Measurements from ENCODE around the gene ATP2C1.

ATP2C1 gene

GRCh38 chr3:131004603-131005002, 110.7 kb downstream of the ATP2C1 start:
- H3K4me3 ChIP-seq (ENCODE audit: low read depth, low read length), result no peak overlapping the region
- DNase-seq (ENCODE audit: low read depth), result no peak
- TF ChIP-seq MYC (IDR thresholded peaks at IDR 0.05; ENCODE audit: low read depth, low read length), result no peak
- TF ChIP-seq POLR2A (IDR thresholded peaks at IDR 0.05; ENCODE audit: extremely low read depth, insufficient read length), result no peak
- TF ChIP-seq, protein P1, sequence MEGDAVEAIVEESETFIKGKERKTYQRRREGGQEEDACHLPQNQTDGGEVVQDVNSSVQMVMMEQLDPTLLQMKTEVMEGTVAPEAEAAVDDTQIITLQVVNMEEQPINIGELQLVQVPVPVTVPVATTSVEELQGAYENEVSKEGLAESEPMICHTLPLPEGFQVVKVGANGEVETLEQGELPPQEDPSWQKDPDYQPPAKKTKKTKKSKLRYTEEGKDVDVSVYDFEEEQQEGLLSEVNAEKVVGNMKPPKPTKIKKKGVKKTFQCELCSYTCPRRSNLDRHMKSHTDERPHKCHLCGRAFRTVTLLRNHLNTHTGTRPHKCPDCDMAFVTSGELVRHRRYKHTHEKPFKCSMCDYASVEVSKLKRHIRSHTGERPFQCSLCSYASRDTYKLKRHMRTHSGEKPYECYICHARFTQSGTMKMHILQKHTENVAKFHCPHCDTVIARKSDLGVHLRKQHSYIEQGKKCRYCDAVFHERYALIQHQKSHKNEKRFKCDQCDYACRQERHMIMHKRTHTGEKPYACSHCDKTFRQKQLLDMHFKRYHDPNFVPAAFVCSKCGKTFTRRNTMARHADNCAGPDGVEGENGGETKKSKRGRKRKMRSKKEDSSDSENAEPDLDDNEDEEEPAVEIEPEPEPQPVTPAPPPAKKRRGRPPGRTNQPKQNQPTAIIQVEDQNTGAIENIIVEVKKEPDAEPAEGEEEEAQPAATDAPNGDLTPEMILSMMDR (IDR thresholded peaks at IDR 0.05; ENCODE audit: low read depth, low read length), result no peak
- TF ChIP-seq, protein P2, sequence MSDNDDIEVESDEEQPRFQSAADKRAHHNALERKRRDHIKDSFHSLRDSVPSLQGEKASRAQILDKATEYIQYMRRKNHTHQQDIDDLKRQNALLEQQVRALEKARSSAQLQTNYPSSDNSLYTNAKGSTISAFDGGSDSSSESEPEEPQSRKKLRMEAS (IDR thresholded peaks at IDR 0.05; ENCODE audit: low read depth, low read length), result no peak

DNA sequence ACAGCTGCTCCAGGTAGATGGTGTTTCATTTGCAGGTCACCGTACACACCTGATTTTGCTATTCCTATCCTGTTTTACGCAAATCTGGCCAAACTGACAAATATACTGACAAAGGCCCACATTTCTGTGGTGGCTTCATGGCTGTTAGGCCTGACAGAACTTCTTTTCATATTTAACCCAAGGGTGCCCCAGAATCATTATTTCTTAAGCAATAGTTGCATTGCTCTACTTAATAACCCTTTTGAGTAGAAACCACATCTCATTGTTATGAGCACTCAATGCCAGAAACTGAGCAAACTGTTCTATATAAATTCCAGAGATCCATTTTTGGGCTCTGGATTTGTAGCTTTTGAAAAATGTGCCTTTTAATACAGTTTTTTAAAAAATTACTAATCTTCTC, 113.4 kb downstream of the ATP2C1 start:
- no peak for DNase-seq (ENCODE audit: low read depth)

DNA sequence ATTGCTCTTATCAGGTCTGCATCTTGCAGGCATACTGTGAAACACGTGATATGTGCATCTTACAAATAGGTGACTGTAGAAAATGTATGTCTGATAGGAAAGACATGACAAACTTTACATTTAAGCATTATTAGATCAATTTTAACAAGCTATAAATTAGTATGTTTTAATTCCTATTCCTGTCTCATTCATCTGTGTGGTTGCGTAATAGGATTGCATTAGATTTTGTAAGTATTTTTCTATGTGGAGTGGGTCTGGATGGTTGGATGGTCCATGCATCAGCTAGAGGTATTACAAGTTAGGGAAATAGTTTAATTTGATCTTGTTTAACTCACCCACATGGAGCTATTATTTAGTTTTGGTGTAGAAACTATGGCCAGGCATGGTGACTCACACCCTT, 113.9 kb downstream of the ATP2C1 start:
- DNase-seq (ENCODE audit: low read depth), result no peak
- no peak overlapping the region for H3K4me3 ChIP-seq (ENCODE audit: low read depth, low read length)
- TF ChIP-seq POLR2A (IDR thresholded peaks at IDR 0.05; ENCODE audit: extremely low read depth, insufficient read length) (no peak), MYC (IDR thresholded peaks at IDR 0.05; ENCODE audit: low read depth, low read length) (no peak)
- TF ChIP-seq, protein P2 (IDR thresholded peaks at IDR 0.05; ENCODE audit: low read depth, low read length), result no peak
- TF ChIP-seq, protein P1 (IDR thresholded peaks at IDR 0.05; ENCODE audit: low read depth, low read length), result no peak

More for the DNA sequence above, 113.4 kb downstream of the ATP2C1 start:
- H3K4me3 ChIP-seq (ENCODE audit: low read depth, low read length), result no peak overlapping the region
- TF ChIP-seq, protein P1 (IDR thresholded peaks at IDR 0.05; ENCODE audit: low read depth, low read length), result no peak

- no peak for DNase-seq (ENCODE audit: low read depth)
- H3K4me3 ChIP-seq (ENCODE audit: low read depth, low read length), result no peak overlapping the region
- TF ChIP-seq, protein P1 (IDR thresholded peaks at IDR 0.05; ENCODE audit: low read depth, low read length), result no peak
- TF ChIP-seq, protein P2 (IDR thresholded peaks at IDR 0.05; ENCODE audit: low read depth, low read length), result no peak
- TF ChIP-seq POLR2A (IDR thresholded peaks at IDR 0.05; ENCODE audit: extremely low read depth, insufficient read length) (no peak), MYC (IDR thresholded peaks at IDR 0.05; ENCODE audit: low read depth, low read length) (no peak)
Observed at GRCh38 chr3:131008326-131008725, 114.4 kb downstream of the ATP2C1 start.

DNA sequence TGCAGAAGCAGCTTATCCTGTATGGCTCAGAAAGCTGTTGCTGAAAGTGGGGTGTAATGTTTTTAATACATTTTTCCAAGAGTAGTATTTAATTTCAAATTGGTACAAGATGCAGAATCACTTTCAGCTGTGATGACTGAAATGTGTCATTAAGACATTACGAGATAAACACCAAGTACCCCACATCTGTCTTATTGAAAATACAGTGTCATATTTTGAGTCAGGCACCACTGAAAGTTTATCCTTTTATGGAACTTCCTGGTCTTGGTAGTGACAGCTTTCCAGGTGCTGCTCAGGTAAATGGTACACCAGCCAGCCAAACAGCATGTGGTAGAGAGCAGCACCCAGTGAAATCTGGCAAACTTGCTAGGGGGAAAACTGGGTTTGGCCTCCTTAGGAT, 115.8 kb downstream of the ATP2C1 start:
- TF ChIP-seq POLR2A (IDR thresholded peaks at IDR 0.05; ENCODE audit: extremely low read depth, insufficient read length) (no peak), MYC (IDR thresholded peaks at IDR 0.05; ENCODE audit: low read depth, low read length) (no peak)
- TF ChIP-seq, protein P2 (IDR thresholded peaks at IDR 0.05; ENCODE audit: low read depth, low read length), result no peak
- TF ChIP-seq, protein P1 (IDR thresholded peaks at IDR 0.05; ENCODE audit: low read depth, low read length), result no peak
- DNase-seq (ENCODE audit: low read depth), result no peak
- H3K4me3 ChIP-seq (ENCODE audit: low read depth, low read length), result no peak overlapping the region

- TF ChIP-seq, protein P2 (IDR thresholded peaks at IDR 0.05; ENCODE audit: low read depth, low read length), result no peak
- TF ChIP-seq, protein P1 (IDR thresholded peaks at IDR 0.05; ENCODE audit: low read depth, low read length), result no peak
- no peak for TF ChIP-seq POLR2A (IDR thresholded peaks at IDR 0.05; ENCODE audit: extremely low read depth, insufficient read length)
- no peak for TF ChIP-seq MYC (IDR thresholded peaks at IDR 0.05; ENCODE audit: low read depth, low read length)
- H3K4me3 ChIP-seq (ENCODE audit: low read depth, low read length), result no peak overlapping the region
- no peak for DNase-seq (ENCODE audit: low read depth)
Observed at GRCh38 chr3:131018970-131019369, 125.1 kb downstream of the ATP2C1 start.

All from NB4 (cell line).